SJCRH30 (cell line): Measurements from ENCODE around the gene GPR55. TPM values are rescaled to one million over a fixed set of nuclear protein-coding genes. Genes with fewer than 3 reads are reported as not detected.

ENCODE experiments used
- DNase-seq, 2 experiments: peaks; one replicate each; pipeline ENCODE4 v3.0.0-alpha.2; 2015 to 2020
- H3K27ac ChIP-seq: fragments of 250-450 bp; sonication (Bioruptor Pico); 2 replicates; pipeline ENCODE4 v1.5.1; 2020; ENCODE audit warnings: mild to moderate bottlenecking, moderate library complexity
- H3K27me3 ChIP-seq: fragments of 250-450 bp; sonication (Bioruptor Pico); 2 replicates; pipeline ENCODE4 v1.5.1; 2020; ENCODE audit warnings: mild to moderate bottlenecking, moderate library complexity
- H3K36me3 ChIP-seq: fragments of 250-450 bp; sonication (Bioruptor Pico); 2 replicates; pipeline ENCODE4 v1.5.1; 2020; ENCODE audit warnings: mild to moderate bottlenecking, moderate library complexity
- H3K4me1 ChIP-seq: fragments of 250-450 bp; sonication (Bioruptor Pico); 2 replicates; pipeline ENCODE4 v1.5.1; 2020; ENCODE audit warnings: mild to moderate bottlenecking, moderate library complexity
- H3K4me3 ChIP-seq: fragments of 250-450 bp; sonication (Bioruptor Pico); 2 replicates; pipeline ENCODE4 v1.5.1; 2020; ENCODE audit warnings: mild to moderate bottlenecking, moderate library complexity
- H3K9me3 ChIP-seq: fragments of 250-450 bp; sonication (Bioruptor Pico); replicated peaks from 2 replicates; pipeline ENCODE4 v1.5.1; 2020; ENCODE audit warnings: mild to moderate bottlenecking, moderate library complexity
- total RNA-seq: library from RNA; depleted of rRNA; stranded (reverse); fragments of >200 nt; shearing (Covaris generic); gene quantifications from 2 replicates; pipeline ENCODE4 v1.2.3, GENCODE V29; 2014

The GPR55 gene
- total RNA-seq, 1 experiment from 2014 or later = 0.10 TPM

DNA sequence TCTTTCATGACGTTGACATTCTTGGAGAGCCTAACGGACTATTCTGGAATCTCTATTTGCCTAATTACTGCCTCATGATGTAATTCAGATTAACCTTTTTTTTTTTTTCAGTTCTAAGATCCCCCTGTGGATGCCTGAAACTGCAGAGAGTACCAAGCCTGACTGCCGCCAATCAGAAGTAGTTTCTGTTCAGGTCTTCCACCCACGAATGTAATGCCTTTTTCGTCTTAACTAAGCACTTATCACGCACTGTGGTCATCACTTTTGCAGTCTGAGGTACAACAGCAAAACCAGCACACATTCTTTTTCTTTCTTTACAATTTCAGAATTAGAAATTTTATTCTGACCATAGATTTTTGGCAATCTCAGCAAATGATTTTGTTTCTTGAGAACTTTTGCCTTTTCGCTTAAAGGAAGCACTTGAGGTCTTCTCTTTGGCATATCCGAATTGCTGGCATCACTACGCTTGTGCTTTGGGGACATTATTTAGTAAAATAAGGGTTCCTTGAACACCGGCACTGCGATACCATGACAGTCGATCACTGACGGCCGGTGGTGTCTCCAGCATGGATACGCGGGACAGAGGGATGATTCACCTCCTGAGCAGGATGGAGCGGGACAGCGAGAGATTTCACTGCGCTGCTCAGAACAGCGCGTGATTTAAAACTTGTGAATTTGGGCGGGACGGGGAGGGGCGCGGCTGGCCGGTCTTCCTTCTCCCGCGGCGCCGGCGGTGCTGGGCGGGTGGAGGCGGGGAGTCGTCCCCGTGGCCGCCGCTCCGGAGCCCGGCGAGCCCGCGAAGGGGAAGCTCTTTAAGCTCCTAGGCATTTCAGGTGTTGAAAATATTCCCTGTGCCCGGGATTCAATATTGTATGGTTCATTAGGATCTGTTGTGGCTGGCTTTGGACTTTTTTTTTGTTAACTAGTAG lies 32.0 kb upstream of the GPR55 start:
- Histone ChIP-seq H3K36me3 (no peaks in the 10 kb centered on the region), H3K4me1 (no peaks in the 10 kb centered on the region), H3K4me3 (no peak overlapping the region), H3K27me3 (peaks cover 25% of the 10 kb centered on the region), H3K27ac (no peak overlapping the region), H3K9me3 (peaks cover 6% of the 10 kb centered on the region; the same call in 1 of the 2 replicates)
- no peak for DNase-seq

DNA sequence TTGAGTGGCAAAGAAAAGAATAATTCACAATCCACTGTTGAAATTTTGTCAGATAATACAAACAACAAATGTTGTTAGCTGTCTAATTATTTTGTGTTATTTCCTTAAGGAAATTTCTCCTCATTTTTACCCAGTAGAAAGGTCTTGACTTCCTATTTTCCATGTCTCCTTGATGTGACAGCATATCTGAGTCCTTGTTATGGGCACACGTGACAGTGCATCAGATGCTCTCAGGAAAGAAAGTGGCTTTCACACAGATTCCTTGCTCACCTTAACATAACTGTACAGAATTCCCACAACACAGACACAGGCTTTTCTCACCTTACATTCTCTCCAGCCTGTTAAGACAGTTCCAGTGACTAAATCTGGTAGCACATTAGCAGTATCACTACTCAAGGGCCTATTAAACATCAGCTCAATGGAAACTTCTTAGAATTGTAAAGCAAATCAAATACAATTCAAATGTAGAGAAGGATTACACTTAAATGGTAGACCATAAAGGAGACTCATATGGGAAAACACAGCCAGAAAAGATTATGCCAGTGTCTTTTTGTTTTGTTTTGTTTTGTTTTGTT lies 30.2 kb upstream of the GPR55 start:
- H3K36me3 ChIP-seq = no peaks in the 10 kb centered on the region

DNA sequence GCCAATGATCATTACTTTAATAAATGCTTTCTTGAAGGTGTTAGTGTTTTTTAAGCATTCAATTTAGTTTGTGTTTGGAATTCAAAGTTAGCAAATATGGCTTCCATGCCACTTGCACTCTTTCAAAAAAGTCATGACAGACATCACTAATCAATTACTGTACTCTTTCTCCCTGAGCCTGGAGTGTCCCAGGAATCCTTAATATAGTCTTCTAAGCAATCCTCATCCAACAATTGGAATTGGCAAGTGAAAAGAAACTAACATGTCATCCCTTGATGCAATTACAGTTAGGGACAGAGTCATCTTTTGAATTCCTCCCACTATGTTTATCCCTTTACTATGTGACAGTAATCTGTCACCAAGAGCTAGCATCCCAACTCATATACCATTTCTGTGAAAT lies 29.7 kb upstream of the GPR55 start:
- H3K36me3 ChIP-seq = no peaks in the 10 kb centered on the region
- peaks cover 29% of the 10 kb centered on the region for H3K27me3 ChIP-seq
- no peak overlapping the region for H3K4me3 ChIP-seq
- no peak overlapping the region for H3K27ac ChIP-seq
- no peak for DNase-seq
- H3K9me3 ChIP-seq = peaks cover 6% of the 10 kb centered on the region; the same call in 1 of the 2 replicates
- H3K4me1 ChIP-seq = no peaks in the 10 kb centered on the region

More for the DNA sequence above, 30.2 kb upstream of the GPR55 start:
- peaks cover 29% of the 10 kb centered on the region for H3K27me3 ChIP-seq
- DNase-seq = no peak
- no peaks in the 10 kb centered on the region for H3K4me1 ChIP-seq
- peaks cover 6% of the 10 kb centered on the region; the same call in 1 of the 2 replicates for H3K9me3 ChIP-seq
- H3K4me3 ChIP-seq = no peak overlapping the region
- no peak overlapping the region for H3K27ac ChIP-seq

DNA sequence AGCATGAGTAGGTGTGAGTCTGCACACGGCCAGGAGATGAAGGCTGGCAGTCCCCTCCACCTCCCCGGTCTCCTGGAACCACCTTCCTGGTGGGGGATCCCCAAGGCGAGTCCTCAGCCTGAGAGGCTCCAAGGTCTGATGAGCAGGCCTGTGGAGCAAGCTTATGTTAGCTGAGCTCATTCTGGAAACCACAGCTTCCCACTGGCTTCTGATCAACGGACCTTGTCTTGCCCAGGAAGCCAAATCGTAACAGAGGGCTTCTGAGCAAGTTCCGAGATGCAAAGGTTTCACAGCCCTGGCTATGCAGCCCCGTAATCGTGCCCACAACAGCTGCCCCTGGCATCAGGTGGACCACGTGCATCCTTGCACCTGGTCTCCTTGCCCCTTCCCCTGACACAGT lies 28.8 kb upstream of the GPR55 start:
- H3K4me3 ChIP-seq = no peak overlapping the region
- DNase-seq = no peak
- H3K27me3 ChIP-seq = peaks cover 29% of the 10 kb centered on the region
- peaks cover 6% of the 10 kb centered on the region; the same call in 1 of the 2 replicates for H3K9me3 ChIP-seq
- no peaks in the 10 kb centered on the region for H3K4me1 ChIP-seq
- no peak overlapping the region for H3K27ac ChIP-seq
- no peaks in the 10 kb centered on the region for H3K36me3 ChIP-seq

DNA sequence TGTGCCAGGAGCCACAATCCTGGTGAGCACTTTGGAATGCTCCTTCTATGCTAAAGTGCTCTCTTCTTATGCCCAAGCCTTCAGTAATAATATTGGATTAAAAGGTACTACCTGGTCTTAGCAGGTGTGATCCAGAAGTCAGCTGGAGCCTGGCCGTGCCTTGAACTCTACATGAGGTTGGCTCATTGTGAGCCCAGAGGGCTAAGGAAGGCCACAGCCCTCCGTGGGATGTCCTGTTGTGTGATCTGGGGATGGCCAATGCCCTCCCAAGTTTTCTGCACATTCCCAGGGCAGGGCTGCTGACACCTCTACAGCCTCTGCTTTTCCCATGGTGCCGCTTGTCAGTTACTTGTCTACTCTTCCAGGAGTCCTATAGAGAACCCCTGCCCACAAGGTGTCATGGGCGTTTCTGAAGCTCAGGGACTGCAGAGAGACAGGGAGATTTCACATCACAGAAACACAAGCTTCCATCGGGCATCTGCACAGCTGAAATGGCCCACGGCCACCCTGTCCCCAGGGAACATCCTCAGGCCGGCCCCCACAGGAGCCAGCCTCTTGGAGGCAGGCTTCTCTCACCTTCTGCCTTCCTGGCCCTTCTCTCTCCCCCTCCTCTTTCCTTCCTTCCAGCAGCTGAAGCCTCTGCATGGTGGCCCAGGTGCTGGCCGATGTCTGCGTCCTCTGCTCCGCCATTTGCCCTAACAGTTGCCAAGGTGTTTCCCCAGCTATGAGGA lies 27.3 kb upstream of the GPR55 start:
- H3K27me3 ChIP-seq = peaks cover 23% of the 10 kb centered on the region
- H3K4me1 ChIP-seq = no peaks in the 10 kb centered on the region
- no peak overlapping the region for H3K27ac ChIP-seq
- peaks cover 6% of the 10 kb centered on the region; the same call in 1 of the 2 replicates for H3K9me3 ChIP-seq
- H3K36me3 ChIP-seq = no peaks in the 10 kb centered on the region
- no peak for DNase-seq
- no peak overlapping the region for H3K4me3 ChIP-seq

DNA sequence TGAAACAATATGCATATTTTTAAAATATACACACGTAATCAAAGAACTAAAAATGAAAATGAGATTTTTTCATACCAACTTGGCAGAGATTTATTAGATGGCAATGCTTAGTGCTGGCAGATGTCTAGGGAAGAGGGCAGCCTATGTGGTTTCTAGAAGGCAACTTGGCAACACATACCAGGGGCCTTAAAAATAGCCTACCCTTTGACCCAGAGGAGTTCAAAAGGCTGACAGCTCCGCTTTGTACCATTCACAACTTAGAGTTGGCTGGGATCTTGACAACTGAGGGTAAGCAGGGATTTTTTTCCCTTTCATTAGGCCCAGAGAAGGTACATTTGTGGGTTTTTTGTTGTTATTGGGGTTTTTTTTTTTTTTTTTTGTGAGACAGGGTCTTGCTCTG lies 26.4 kb upstream of the GPR55 start:
- peaks cover 15% of the 10 kb centered on the region for H3K27me3 ChIP-seq

DNA sequence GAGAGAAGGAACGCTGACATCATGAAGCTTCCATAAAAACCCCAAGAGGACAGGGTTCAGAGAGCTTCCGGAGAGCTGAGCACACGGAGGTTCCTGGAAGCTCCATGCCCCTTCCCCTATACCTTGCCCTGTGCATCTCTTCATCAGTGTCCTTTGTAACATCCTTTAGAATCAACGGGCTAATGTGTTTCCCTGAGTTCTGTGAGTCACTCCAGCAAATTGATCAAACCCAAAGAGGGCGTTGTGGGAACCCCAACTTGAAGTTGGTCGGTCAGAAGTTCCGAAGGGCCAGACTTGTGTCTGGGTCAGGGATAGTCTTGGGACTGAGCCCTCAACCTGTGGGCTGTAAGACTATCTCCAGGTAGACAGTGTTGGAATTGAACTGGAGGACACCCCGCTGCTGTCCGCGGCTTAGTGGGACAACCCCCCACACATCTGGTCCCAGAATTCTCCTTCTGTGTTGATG lies 25.9 kb upstream of the GPR55 start:
- H3K4me3 ChIP-seq = no peak overlapping the region

More for the DNA sequence above, 26.4 kb upstream of the GPR55 start:
- H3K4me3 ChIP-seq = no peak overlapping the region
- H3K9me3 ChIP-seq = peaks cover 6% of the 10 kb centered on the region; the same call in 1 of the 2 replicates
- DNase-seq = no peak
- H3K36me3 ChIP-seq = no peaks in the 10 kb centered on the region
- H3K4me1 ChIP-seq = no peaks in the 10 kb centered on the region
- H3K27ac ChIP-seq = no peak overlapping the region

DNA sequence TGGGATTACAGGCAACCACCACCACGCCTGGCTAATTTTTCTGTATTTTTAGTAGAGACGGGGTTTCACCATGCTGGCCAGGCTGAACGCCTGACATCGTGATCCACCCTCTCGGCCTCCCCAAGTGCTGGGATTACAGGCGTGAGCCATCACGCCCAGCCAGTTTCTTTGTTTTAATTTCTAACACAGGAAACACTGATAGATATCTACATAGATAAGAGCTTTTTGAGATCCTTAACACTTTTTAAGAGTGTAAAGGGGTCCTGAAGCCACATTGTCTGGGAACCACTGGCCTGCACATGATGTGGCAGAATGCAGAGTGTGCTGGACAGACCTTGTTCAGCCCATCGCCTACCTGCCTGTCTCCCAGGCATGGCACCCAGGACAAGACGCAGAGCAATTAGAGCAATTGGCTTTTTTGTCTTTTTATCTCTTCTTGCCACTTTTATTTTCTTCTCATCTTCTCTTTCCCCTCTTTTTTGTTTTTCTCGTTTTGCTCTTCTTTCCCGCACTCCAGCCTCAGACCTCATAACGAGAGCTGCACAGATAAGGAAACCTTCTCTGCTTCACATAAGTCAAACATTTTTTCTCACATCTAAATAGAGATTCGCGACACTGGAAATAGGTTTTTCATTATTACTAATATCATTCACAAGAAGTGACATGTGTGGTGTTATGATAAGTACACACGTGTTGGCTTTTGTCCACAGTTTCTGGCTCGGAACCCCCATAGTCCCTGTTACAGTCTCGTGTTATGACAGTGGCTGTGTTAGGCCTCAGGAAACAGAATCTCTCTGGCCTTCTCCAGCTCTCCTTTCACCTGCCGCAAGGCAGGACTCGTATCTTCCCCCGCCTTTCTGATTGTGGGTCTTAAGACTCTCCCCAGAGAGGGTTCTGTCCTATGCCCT lies 25.2 kb upstream of the GPR55 start:
- DNase-seq = no peak
- no peak overlapping the region for H3K27ac ChIP-seq
- H3K36me3 ChIP-seq = no peaks in the 10 kb centered on the region
- H3K4me3 ChIP-seq = no peak overlapping the region
- peaks cover 10% of the 10 kb centered on the region for H3K27me3 ChIP-seq
- peaks cover 3% of the 10 kb centered on the region; the same call in 1 of the 2 replicates for H3K9me3 ChIP-seq
- H3K4me1 ChIP-seq = no peaks in the 10 kb centered on the region

More for the DNA sequence above, 25.9 kb upstream of the GPR55 start:
- Histone ChIP-seq H3K4me1 (no peaks in the 10 kb centered on the region), H3K27me3 (peaks cover 14% of the 10 kb centered on the region), H3K27ac (no peak overlapping the region), H3K9me3 (peaks cover 6% of the 10 kb centered on the region; the same call in 1 of the 2 replicates), H3K36me3 (no peaks in the 10 kb centered on the region)
- DNase-seq = no peak

DNA sequence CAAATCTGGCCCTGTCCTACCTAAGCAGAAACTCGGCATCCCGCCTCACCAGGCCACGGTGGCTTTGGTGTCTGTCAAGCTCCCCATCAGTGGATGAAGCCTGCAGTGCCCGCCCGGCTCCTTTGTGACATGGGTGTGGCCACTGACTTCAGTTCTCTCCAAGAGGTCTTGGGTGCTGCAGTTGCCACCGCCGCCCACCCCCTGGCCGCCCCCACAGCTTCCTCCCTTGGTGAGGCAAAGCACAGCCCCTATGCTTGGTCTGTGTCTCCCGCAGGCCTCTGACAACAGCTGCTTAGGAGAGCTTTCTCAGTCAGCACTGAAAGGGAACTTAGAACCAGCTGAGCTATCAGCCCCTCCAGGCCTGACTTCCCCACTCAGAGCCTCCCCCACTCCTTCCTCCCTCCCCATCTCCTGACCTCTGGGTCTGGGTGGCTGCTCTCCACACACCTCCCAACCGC lies 22.9 kb upstream of the GPR55 start:
- no peaks in the 10 kb centered on the region for H3K36me3 ChIP-seq
- H3K27me3 ChIP-seq = peaks cover 4% of the 10 kb centered on the region; the same call in 1 of the 2 replicates
- no peaks in the 10 kb centered on the region for H3K4me1 ChIP-seq
- H3K9me3 ChIP-seq = no peaks in the 10 kb centered on the region
- no peak overlapping the region for H3K4me3 ChIP-seq
- DNase-seq = no peak
- no peak overlapping the region for H3K27ac ChIP-seq

DNA sequence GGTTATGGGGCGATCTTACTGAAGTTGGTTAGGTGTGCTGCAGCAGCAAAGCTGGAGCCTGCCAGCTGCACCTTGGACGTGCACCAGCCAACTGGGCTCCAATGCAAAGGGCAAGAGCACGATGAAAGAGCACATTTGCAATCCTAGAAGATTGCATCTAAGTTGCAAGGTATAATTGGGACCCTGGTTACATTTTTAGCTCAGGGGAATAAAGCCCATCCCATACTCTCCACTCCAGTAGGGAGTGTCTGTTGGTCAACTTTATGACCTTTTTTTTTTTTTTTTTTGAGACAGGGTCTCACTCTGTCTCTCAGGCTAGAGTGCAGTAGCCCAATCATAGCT lies 22.2 kb upstream of the GPR55 start:
- H3K4me1 ChIP-seq = no peaks in the 10 kb centered on the region

DNA sequence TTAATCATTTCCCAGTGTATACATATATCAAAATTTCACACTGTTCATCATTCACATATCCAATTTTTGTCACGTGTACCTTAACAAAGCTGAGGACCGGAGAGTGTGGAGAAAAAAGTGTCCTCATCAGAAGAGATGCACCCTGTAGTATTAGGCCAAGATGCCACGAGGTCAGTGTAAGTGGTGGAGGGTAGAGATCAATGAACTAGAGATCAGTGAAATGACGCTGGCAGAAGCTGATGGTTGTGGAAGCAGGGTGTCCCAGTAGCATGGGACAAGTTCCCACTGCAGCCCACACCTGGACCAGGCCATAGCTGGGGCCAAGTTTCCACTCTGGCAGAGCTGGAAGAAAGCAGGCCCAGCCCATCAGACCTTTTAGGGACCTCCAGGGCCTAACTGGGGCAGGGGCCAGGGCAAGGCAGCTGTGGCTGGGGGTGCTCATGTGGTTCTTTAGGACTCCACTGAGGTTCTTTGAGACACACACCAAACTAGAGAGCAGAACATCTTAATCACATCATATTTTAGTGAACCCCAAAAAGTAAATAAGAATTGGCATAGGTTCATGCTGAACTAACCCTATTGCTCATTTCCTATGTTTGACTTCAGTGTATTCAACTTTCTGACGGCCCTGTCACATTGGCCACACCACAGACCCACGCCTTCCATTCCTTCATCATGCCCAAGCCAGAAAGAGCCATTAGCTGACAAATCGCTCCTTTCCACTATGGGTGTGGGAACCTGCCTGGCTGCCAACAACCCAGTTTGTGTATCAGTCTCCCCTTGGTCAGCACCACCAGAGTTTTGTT lies 21.6 kb upstream of the GPR55 start:
- H3K4me3 ChIP-seq = no peak overlapping the region
- H3K9me3 ChIP-seq = no peaks in the 10 kb centered on the region
- DNase-seq = no peak
- no peak overlapping the region for H3K27ac ChIP-seq
- H3K36me3 ChIP-seq = no peaks in the 10 kb centered on the region
- peaks cover 4% of the 10 kb centered on the region; the same call in 1 of the 2 replicates for H3K27me3 ChIP-seq
- no peaks in the 10 kb centered on the region for H3K4me1 ChIP-seq

More for the DNA sequence above, 22.2 kb upstream of the GPR55 start:
- no peak overlapping the region for H3K4me3 ChIP-seq
- H3K36me3 ChIP-seq = no peaks in the 10 kb centered on the region
- no peak overlapping the region for H3K27ac ChIP-seq
- no peaks in the 10 kb centered on the region for H3K9me3 ChIP-seq
- peaks cover 4% of the 10 kb centered on the region; the same call in 1 of the 2 replicates for H3K27me3 ChIP-seq
- no peak for DNase-seq

DNA sequence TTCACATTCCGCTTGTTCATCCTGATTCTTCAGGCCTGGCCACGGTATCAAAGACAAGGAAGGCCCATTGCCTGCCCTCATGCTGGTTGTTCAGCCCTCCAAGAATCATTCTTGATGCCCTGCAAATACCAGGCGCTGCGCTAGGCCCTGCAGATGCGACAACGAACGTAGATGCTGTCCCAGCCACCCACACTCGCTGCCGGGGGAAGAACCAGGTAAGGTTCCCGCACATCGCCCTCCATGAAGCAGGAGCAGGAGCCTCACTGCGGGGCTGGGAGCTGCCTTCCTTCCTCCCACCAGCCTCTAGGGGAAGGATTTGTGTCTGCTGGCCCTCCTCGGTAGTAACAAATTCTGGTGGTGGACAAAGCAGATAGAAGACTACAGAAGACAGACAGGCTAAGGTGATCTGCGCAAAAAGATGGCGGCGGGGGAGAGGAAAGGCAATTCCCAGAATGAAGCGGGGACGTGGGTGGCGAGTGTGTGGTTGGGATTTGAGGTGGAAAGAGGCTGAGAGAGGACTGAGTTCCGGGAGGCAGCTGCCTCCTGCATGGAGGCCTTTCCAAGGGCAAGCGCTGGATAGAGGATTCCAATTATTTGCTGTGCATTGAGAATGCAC lies 19.8 kb upstream of the GPR55 start:
- no peaks in the 10 kb centered on the region for H3K4me1 ChIP-seq
- H3K27me3 ChIP-seq = no peaks in the 10 kb centered on the region; the same call in 1 of the 2 replicates
- H3K27ac ChIP-seq = no peak overlapping the region
- no peak overlapping the region for H3K4me3 ChIP-seq
- H3K36me3 ChIP-seq = no peaks in the 10 kb centered on the region
- H3K9me3 ChIP-seq = no peaks in the 10 kb centered on the region
- no peak for DNase-seq
